Mesothelial cell of epicardium (in vitro differentiated cells): ENCODE results near the gene MBNL3. TPM values are rescaled to one million over a fixed set of nuclear protein-coding genes. Genes with fewer than 3 reads are reported as not detected.
A peak's percentile ranks its signal among the peaks of the same experiment; 100 is the strongest.

Experiments
- DNase-seq, 2 experiments: peaks; one replicate each; pipeline ENCODE4 v3.0.0; 2021; ENCODE audit warnings: low spot score in 2 of 2; ENCODE audit not compliant: unreplicated experiment in 2 of 2
- H3K27ac Mint-ChIP-seq: 2 replicates; pipeline ENCODE4 v1.8.0; 2021; ENCODE audit warnings: mixed read lengths
- H3K27me3 Mint-ChIP-seq: 2 replicates; pipeline ENCODE4 v1.8.0; 2021; ENCODE audit warnings: low read depth, mixed read lengths
- H3K36me3 Mint-ChIP-seq: 2 replicates; pipeline ENCODE4 v1.8.0; 2021; ENCODE audit warnings: mixed read lengths
- H3K4me1 Mint-ChIP-seq: 2 replicates; pipeline ENCODE4 v1.8.0; 2021; ENCODE audit warnings: mixed read lengths
- H3K4me3 Mint-ChIP-seq: 2 replicates; pipeline ENCODE4 v1.8.0; 2021; ENCODE audit warnings: mild to moderate bottlenecking, moderate library complexity, mixed read lengths
- H3K9me3 Mint-ChIP-seq: 2 replicates; pipeline ENCODE4 v1.8.0; 2021; ENCODE audit warnings: mixed read lengths
- total RNA-seq: library from RNA; stranded (reverse); gene quantifications from 3 replicates; pipeline ENCODE4 v1.2.1, GENCODE V29; 2021
- TF ChIP-seq, protein P1 (sequence below): fragments of 200-600 bp; sonication (generic); IDR thresholded peaks from one replicate; pipeline ENCODE4 v1.5.0; 2021; ENCODE audit warnings: antibody characterized with exemption; ENCODE audit not compliant: unreplicated experiment

MBNL3 gene
- total RNA-seq, 1 donor from 2014 or later, result 28.1 TPM

DNA sequence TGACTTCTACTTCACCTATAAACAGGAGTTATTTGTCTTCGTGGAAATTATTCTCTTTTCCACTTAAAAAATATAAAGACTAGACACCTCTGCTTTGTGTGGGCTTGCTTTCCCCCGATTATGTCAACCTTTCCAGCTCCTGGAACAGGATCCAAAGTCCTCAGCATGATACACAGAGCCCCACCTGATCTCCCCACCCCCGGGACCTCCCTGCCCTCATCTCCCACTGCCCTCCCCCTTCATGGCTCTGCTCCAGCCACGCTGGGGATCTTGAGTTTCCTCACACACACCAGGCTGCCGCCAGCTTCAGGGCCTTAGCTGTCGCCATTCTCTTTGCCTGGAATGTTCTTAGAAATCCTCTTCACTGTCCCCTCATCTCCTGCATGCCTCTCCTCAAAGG, 55.3 kb downstream of the MBNL3 start:
- TF ChIP-seq, protein P1, sequence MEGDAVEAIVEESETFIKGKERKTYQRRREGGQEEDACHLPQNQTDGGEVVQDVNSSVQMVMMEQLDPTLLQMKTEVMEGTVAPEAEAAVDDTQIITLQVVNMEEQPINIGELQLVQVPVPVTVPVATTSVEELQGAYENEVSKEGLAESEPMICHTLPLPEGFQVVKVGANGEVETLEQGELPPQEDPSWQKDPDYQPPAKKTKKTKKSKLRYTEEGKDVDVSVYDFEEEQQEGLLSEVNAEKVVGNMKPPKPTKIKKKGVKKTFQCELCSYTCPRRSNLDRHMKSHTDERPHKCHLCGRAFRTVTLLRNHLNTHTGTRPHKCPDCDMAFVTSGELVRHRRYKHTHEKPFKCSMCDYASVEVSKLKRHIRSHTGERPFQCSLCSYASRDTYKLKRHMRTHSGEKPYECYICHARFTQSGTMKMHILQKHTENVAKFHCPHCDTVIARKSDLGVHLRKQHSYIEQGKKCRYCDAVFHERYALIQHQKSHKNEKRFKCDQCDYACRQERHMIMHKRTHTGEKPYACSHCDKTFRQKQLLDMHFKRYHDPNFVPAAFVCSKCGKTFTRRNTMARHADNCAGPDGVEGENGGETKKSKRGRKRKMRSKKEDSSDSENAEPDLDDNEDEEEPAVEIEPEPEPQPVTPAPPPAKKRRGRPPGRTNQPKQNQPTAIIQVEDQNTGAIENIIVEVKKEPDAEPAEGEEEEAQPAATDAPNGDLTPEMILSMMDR, result no peak
- H3K4me1 Mint-ChIP-seq, result peaks cover 5% of the 10 kb centered on the region
- H3K27me3 Mint-ChIP-seq, result no peaks in the 10 kb centered on the region
- H3K4me3 Mint-ChIP-seq, result no peak overlapping the region
- H3K36me3 Mint-ChIP-seq, result peaks cover 34% of the 10 kb centered on the region
- H3K27ac Mint-ChIP-seq, result no peak overlapping the region
- peaks cover 9% of the 10 kb centered on the region for H3K9me3 Mint-ChIP-seq
- DNase-seq, result no peak

DNA sequence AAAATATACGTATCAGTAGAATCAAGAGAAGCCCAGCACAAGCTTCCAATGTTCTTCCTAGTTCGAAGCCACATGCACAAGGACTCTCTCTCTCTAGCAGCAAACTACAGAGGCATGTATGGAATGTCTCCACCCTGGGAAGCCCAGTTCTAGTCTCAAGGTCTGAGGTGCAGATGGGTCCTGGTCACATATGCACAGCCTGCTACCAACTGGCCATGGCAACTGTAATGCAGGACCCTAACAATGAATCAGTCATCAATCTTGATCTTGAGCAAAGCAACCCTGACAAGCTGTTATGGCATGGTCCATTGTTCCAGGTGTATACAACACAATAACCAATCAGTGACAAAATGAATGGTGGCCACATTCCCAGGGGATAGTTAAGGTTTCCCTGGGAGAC, 55.8 kb downstream of the MBNL3 start:
- Mint-ChIP-seq H3K9me3 (peaks cover 9% of the 10 kb centered on the region), H3K27me3 (no peaks in the 10 kb centered on the region), H3K4me3 (no peak overlapping the region), H3K27ac (peak overlapping the region; percentile 6), H3K4me1 (peaks cover 5% of the 10 kb centered on the region), H3K36me3 (peaks cover 34% of the 10 kb centered on the region)
- no peak for DNase-seq
- TF ChIP-seq, protein P1, result no peak

DNA sequence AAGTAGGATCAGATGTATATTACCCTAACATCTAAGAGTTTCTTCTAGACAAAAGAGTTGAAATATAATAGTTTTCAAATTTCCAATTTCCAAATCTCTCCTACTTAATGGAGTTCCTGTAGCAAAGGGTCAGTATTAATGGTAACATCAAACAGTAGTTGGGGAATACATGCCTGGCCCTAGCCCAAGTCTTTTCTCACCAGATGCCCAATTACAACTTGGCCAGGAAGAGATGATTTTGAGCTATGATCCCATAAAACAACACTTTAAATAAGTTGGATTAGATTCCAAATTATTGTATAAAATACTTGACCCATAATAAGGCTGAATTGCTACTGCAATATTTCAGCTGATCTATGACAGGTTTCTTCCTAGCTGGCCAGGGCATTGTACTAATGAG, 59.9 kb downstream of the MBNL3 start:
- Mint-ChIP-seq H3K4me1 (peaks cover 19% of the 10 kb centered on the region), H3K27me3 (no peaks in the 10 kb centered on the region), H3K4me3 (no peak overlapping the region), H3K9me3 (peaks cover 9% of the 10 kb centered on the region), H3K27ac (no peak overlapping the region), H3K36me3 (peaks cover 26% of the 10 kb centered on the region)
- no peak for DNase-seq
- TF ChIP-seq, protein P1, result no peak

DNA sequence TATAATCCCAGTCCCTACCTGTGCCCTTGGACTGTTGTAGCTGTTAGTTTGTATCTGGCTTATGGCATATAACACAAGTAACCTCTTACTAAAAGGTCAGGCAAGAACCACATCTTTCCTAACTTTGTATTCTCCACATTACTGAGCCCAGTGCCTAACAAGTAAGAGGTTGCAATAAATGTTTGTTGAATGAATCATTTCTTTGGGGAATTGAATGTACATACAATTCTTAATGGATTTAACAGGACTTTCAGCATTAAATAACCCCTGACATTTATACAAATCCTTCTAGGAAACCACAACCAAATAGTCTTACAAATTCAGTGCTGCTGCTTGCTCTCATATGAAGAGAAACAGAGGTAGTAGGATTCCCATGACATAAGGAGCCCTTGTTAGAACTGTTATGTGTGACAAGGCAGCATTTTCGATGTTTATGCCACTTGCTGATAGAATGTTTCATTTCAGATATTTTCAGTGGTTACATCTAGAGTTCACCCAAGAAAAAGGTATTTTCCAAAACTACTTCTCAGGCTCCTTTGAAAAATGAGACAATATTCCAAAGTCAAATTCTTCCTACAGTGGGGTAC, 62.0 kb downstream of the MBNL3 start:
- Mint-ChIP-seq H3K27ac (no peak overlapping the region), H3K36me3 (peaks cover 12% of the 10 kb centered on the region), H3K4me3 (no peak overlapping the region), H3K27me3 (no peaks in the 10 kb centered on the region), H3K9me3 (no peaks in the 10 kb centered on the region), H3K4me1 (peaks cover 19% of the 10 kb centered on the region)
- DNase-seq, result no peak
- TF ChIP-seq, protein P1, result no peak

DNA sequence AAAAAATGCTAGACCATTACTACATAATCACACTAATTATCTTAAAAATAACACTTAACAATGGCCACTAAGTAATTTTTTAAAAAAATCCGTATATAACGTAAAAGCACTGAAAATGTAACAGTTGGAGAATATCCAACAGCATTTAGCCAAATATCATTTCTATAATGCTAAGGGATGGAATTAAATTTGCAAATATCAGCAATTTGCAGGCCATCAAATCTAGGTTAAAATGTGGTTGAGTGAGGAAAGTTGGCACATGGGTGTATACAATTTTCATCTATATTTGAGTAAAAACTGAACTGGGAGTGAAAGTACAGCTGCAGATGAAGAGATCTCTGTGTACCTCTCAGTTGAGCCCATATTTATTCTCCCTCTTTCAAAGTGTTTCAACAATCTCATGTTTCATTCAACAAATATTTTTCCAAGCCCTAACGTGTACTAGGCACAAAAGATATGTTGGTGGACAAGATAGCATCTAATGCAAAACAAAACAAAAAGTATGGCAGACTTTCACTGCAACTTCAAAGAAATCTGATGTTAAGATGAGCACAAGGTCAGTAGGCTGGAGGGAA, 63.0 kb downstream of the MBNL3 start:
- Mint-ChIP-seq H3K4me3 (no peak overlapping the region), H3K4me1 (peaks cover 19% of the 10 kb centered on the region), H3K9me3 (no peaks in the 10 kb centered on the region), H3K27ac (no peak overlapping the region), H3K27me3 (no peaks in the 10 kb centered on the region), H3K36me3 (peaks cover 5% of the 10 kb centered on the region)
- TF ChIP-seq, protein P1, result no peak
- DNase-seq, result no peak
